HG03280 (cell line): ENCODE data around the gene SIPA1L2.
A peak's percentile ranks its signal among the peaks of the same experiment; 100 is the strongest.

Source experiments
- ATAC-seq: cut with Tn5 transposase; IDR thresholded peaks from one replicate; pipeline ENCODE4 v1.9.1; 2021; ENCODE audit warnings: mild to moderate bottlenecking, moderate library complexity; ENCODE audit not compliant: unreplicated experiment

The SIPA1L2 gene, protein sequence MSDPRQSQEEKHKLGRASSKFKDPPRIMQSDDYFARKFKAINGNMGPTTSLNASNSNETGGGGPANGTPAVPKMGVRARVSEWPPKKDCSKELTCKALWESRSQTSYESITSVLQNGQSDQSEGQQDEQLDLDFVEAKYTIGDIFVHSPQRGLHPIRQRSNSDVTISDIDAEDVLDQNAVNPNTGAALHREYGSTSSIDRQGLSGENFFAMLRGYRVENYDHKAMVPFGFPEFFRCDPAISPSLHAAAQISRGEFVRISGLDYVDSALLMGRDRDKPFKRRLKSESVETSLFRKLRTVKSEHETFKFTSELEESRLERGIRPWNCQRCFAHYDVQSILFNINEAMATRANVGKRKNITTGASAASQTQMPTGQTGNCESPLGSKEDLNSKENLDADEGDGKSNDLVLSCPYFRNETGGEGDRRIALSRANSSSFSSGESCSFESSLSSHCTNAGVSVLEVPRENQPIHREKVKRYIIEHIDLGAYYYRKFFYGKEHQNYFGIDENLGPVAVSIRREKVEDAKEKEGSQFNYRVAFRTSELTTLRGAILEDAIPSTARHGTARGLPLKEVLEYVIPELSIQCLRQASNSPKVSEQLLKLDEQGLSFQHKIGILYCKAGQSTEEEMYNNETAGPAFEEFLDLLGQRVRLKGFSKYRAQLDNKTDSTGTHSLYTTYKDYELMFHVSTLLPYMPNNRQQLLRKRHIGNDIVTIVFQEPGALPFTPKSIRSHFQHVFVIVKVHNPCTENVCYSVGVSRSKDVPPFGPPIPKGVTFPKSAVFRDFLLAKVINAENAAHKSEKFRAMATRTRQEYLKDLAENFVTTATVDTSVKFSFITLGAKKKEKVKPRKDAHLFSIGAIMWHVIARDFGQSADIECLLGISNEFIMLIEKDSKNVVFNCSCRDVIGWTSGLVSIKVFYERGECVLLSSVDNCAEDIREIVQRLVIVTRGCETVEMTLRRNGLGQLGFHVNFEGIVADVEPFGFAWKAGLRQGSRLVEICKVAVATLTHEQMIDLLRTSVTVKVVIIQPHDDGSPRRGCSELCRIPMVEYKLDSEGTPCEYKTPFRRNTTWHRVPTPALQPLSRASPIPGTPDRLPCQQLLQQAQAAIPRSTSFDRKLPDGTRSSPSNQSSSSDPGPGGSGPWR (N-terminal part only)

DNA sequence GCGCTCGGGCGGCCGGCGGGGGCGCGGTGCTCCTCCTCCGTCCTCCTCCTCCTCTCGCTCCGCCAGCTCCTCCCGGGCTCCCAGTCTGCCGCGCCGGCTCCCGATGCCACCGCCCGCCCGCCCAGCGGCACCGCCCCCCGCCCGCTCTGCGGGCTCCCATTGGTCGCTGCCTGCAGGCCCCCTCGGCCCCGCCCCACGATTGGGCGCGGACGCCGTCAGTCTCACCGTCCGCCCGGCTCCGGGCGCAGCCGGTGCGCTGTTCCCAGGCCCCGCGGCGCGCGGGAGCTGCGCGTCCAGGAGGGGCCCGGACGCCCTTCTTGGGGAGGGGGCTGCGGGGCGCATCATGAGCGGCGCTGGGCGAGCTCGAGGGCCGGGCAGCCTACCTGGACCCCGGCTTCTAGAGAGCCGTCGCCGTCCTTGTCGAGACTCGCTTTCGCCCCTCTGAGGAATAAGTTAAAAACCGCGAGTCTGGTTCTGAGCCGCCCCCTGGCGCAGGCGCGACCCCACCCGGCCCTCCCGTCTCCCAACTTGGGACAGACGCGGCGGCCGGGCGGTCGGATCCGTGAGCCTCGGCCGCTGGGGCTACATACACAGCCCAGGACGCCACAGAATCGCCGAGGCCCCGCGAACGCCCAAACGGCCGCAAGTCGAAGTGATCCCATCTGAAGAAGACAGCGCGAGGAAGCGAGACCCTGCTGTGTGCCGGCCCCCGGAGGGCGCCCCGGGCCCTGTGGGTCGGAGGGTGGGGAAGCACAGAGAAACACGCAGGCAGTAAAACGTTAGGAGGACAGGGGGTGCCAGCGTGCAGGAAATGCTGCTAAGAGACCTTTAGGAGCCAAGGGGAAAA is at the start of gene SIPA1L2:
SIPA1L2 (minus strand) TSS at position 87 of the 847 bp plus-strand sequence. CDS start 114,794 bp downstream, outside the sequence.
- peak; percentile 99 for ATAC-seq

- no peak for ATAC-seq
Observed at GRCh38 chr1:232678185-232678886, 48.4 kb upstream of the SIPA1L2 start.

GRCh38 chr1:232676307-232676706 is 46.4 kb upstream of the SIPA1L2 start:
- no peak for ATAC-seq

GRCh38 chr1:232675898-232676297 is 46.0 kb upstream of the SIPA1L2 start:
- ATAC-seq: no peak

GRCh38 chr1:232675260-232675659 is 45.3 kb upstream of the SIPA1L2 start:
- ATAC-seq: no peak

DNA sequence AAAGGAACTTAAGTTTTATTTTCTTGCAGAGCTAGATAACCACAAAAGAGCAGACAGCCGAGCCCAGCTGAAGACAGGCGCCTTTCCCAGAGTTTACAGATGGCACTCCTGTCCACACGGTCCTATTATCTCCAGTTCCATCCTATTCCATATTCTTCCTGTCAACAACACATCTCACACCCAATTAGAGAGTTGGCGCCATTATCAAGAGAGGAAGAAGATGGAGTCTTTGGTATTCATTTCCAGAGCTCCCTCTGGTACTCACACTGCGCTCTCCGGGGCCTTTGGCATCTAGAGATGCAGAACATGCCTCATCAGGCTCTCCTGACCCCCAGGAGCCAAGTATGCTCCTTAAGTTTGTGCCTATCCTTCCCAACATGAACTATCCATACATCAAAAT is 43.3 kb upstream of the SIPA1L2 start:
- no peak for ATAC-seq

- no peak for ATAC-seq
Observed at GRCh38 chr1:232669981-232670747, 40.2 kb upstream of the SIPA1L2 start.

- no peak for ATAC-seq
Observed at GRCh38 chr1:232667778-232668165, 37.8 kb upstream of the SIPA1L2 start.

- ATAC-seq: no peak
Observed at GRCh38 chr1:232667094-232667777, 37.3 kb upstream of the SIPA1L2 start.

GRCh38 chr1:232664844-232665777 is 35.2 kb upstream of the SIPA1L2 start:
- no peak for ATAC-seq

DNA sequence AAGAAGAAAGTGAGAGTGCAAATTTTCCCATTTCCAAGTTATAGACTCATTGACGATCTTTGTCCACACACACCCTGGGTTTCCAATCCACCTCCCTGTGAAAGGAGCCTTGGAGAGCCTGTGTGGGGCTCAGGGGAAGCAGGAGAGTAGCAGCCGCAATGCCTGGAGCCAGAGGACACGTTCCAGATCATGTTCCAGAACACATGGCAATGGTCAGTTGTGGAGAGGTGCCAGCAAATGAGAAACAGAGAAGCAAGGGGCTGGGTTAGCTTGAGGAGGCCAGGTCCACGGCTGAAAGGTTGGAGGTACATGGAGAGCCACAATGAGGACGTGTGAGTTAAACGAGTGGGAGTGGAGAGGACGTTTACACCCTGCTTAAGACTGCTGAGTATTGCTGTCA is 33.0 kb upstream of the SIPA1L2 start:
- ATAC-seq: no peak

GRCh38 chr1:232658386-232658785 is 28.5 kb upstream of the SIPA1L2 start:
- no peak for ATAC-seq

GRCh38 chr1:232657426-232658005 is 27.6 kb upstream of the SIPA1L2 start:
- no peak for ATAC-seq

- ATAC-seq: no peak
Observed at GRCh38 chr1:232655746-232656085, 25.8 kb upstream of the SIPA1L2 start.

GRCh38 chr1:232655028-232655745 is 25.3 kb upstream of the SIPA1L2 start:
- peak; percentile 66 for ATAC-seq

- ATAC-seq: no peak
Observed at GRCh38 chr1:232653789-232654188, 23.9 kb upstream of the SIPA1L2 start.
